ENCODE measurements around the gene ZMIZ1. TPM values are rescaled to one million over a fixed set of nuclear protein-coding genes. Genes with fewer than 3 reads are reported as not detected.

The ZMIZ1 gene
- polyA plus RNA-seq, 1 experiment, result 13.0 TPM

- Histone ChIP-seq H3K27me3 (ENCODE audit: control insufficient read depth, insufficient read depth, low read length) (no peaks in the 10 kb centered on the region), H3K36me3 (ENCODE audit: control insufficient read depth, insufficient read depth, low read length) (peaks cover 29% of the 10 kb centered on the region), H3K4me3 (ENCODE audit: low read depth, low read length) (no peak overlapping the region)
- CTCF ChIA-PET, result no interaction called here
- POLR2A ChIA-PET, result no interaction called here
- DNase-seq (ENCODE audit: low read depth), result no peak
- TF ChIP-seq CTCF (IDR thresholded peaks at IDR 0.05; ENCODE audit: insufficient read depth, low read depth, low read length), result no peak
Observed at GRCh38 chr10:79224263-79224949, 155.6 kb downstream of the ZMIZ1 start.

- DNase-seq (ENCODE audit: low read depth), result no peak
- peaks cover 31% of the 10 kb centered on the region for H3K36me3 ChIP-seq (ENCODE audit: control insufficient read depth, insufficient read depth, low read length)
- POLR2A ChIA-PET, result no interaction called here
- TF ChIP-seq CTCF (IDR thresholded peaks at IDR 0.05; ENCODE audit: insufficient read depth, low read depth, low read length), result no peak
- no peaks in the 10 kb centered on the region for H3K27me3 ChIP-seq (ENCODE audit: control insufficient read depth, insufficient read depth, low read length)
- CTCF ChIA-PET, result no interaction called here
- no peak overlapping the region for H3K4me3 ChIP-seq (ENCODE audit: low read depth, low read length)
Observed at GRCh38 chr10:79224992-79225391, 156.2 kb downstream of the ZMIZ1 start.

GRCh38 chr10:79226391-79227245 is 157.9 kb downstream of the ZMIZ1 start:
- no peak for TF ChIP-seq CTCF (IDR thresholded peaks at IDR 0.05; ENCODE audit: insufficient read depth, low read depth, low read length)
- no peak for DNase-seq (ENCODE audit: low read depth)
- Histone ChIP-seq H3K36me3 (ENCODE audit: control insufficient read depth, insufficient read depth, low read length) (peaks cover 35% of the 10 kb centered on the region), H3K27me3 (ENCODE audit: control insufficient read depth, insufficient read depth, low read length) (no peaks in the 10 kb centered on the region), H3K4me3 (ENCODE audit: low read depth, low read length) (no peak overlapping the region)
- CTCF ChIA-PET, result interaction anchor here (2.1 kb wide), 1 partner anchor 23 kb away, joined by 7 read pairs; no protein-coding TSS in a partner anchor
- POLR2A ChIA-PET, result no interaction called here

- no peaks in the 10 kb centered on the region for H3K27me3 ChIP-seq (ENCODE audit: control insufficient read depth, insufficient read depth, low read length)
- ChIA-PET POLR2A (no interaction called here), CTCF (no interaction called here)
- no peak for TF ChIP-seq CTCF (IDR thresholded peaks at IDR 0.05; ENCODE audit: insufficient read depth, low read depth, low read length)
- H3K36me3 ChIP-seq (ENCODE audit: control insufficient read depth, insufficient read depth, low read length), result peaks cover 36% of the 10 kb centered on the region
- no peak overlapping the region for H3K4me3 ChIP-seq (ENCODE audit: low read depth, low read length)
- no peak for DNase-seq (ENCODE audit: low read depth)
Observed at GRCh38 chr10:79229071-79229541, 160.3 kb downstream of the ZMIZ1 start.

GRCh38 chr10:79229830-79230327 is 161.1 kb downstream of the ZMIZ1 start:
- ChIA-PET POLR2A (interaction anchor here (0.6 kb wide), 1 partner anchor 14 kb away, joined by 11 read pairs; no protein-coding TSS in a partner anchor), CTCF (no interaction called here)
- Histone ChIP-seq H3K27me3 (ENCODE audit: control insufficient read depth, insufficient read depth, low read length) (no peaks in the 10 kb centered on the region), H3K4me3 (ENCODE audit: low read depth, low read length) (no peak overlapping the region), H3K36me3 (ENCODE audit: control insufficient read depth, insufficient read depth, low read length) (peaks cover 34% of the 10 kb centered on the region)
- no peak for DNase-seq (ENCODE audit: low read depth)
- no peak for TF ChIP-seq CTCF (IDR thresholded peaks at IDR 0.05; ENCODE audit: insufficient read depth, low read depth, low read length)
